H9 (cell line): ENCODE results near the gene IFRD2. TPM values are rescaled to one million over a fixed set of nuclear protein-coding genes. Genes with fewer than 3 reads are reported as not detected.

ENCODE experiments used
- DNase-seq: peaks from one replicate; pipeline ENCODE4 v3.0.0-alpha.2; 2017
- H2AFZ ChIP-seq: one replicate; pipeline ENCODE4 v1.6.1; 2013; ENCODE audit warnings: mild to moderate bottlenecking, low read length, control low read depth, moderate library complexity
- H2AK5ac ChIP-seq: 2 replicates; pipeline ENCODE4 v1.6.1; 2013; ENCODE audit warnings: low read length, control low read depth, mixed read lengths; ENCODE audit not compliant: insufficient read length
- H2BK120ac ChIP-seq: one replicate; pipeline ENCODE4 v1.6.1; 2013; ENCODE audit warnings: low read depth, mild to moderate bottlenecking, low read length, control low read depth, inconsistent platforms; ENCODE audit not compliant: poor library complexity, severe bottlenecking
- H2BK12ac ChIP-seq: 2 replicates; pipeline ENCODE4 v1.6.1; 2013; ENCODE audit warnings: low read length, control low read depth, mixed read lengths, low read depth; ENCODE audit not compliant: insufficient read length
- H2BK15ac ChIP-seq: 2 replicates; pipeline ENCODE4 v1.6.1; 2013; ENCODE audit warnings: low read depth, low read length, control low read depth
- H2BK20ac ChIP-seq: one replicate; pipeline ENCODE4 v1.6.1; 2013; ENCODE audit warnings: low read depth, mild to moderate bottlenecking, low read length, control low read depth, inconsistent platforms; ENCODE audit not compliant: poor library complexity, severe bottlenecking
- H2BK5ac ChIP-seq: 2 replicates; pipeline ENCODE4 v1.6.1; 2013; ENCODE audit warnings: low read length, control low read depth, mixed read lengths; ENCODE audit not compliant: insufficient read length
- H3K14ac ChIP-seq: 2 replicates; pipeline ENCODE4 v1.6.1; 2013; ENCODE audit warnings: low read length, control low read depth; ENCODE audit not compliant: insufficient read depth
- H3K18ac ChIP-seq: 2 replicates; pipeline ENCODE4 v1.6.1; 2013; ENCODE audit warnings: low read depth, mild to moderate bottlenecking, mixed read lengths, low read length, control low read depth; ENCODE audit not compliant: insufficient read length
- H3K23ac ChIP-seq: 2 replicates; pipeline ENCODE4 v1.6.1; 2013; ENCODE audit warnings: low read length, control low read depth, mixed read lengths, low read depth; ENCODE audit not compliant: insufficient read length
- H3K23me2 ChIP-seq: 2 replicates; pipeline ENCODE4 v1.6.1; 2013; ENCODE audit warnings: low read depth, mild to moderate bottlenecking, mixed read lengths, low read length, control low read depth; ENCODE audit not compliant: insufficient read length, poor library complexity, severe bottlenecking
- H3K27ac ChIP-seq: 2 replicates; pipeline ENCODE4 v1.5.1; 2013; ENCODE audit warnings: low read length, control low read depth, mixed read lengths, low read depth; ENCODE audit not compliant: insufficient read length
- H3K27me3 ChIP-seq: 2 replicates; pipeline ENCODE4 v1.6.1; 2013; ENCODE audit warnings: low read length, control low read depth, inconsistent platforms; ENCODE audit not compliant: insufficient read depth
- H3K4ac ChIP-seq: 2 replicates; pipeline ENCODE4 v1.6.1; 2013; ENCODE audit warnings: low read depth, mild to moderate bottlenecking, control low read depth, inconsistent platforms, low read length, moderate library complexity
- H3K4me1 ChIP-seq: 2 replicates; pipeline ENCODE4 v1.6.1; 2013; ENCODE audit warnings: low read length, control low read depth, inconsistent platforms; ENCODE audit not compliant: insufficient read depth
- H3K4me2 ChIP-seq: 2 replicates; pipeline ENCODE4 v1.6.1; 2013; ENCODE audit warnings: low read length, control low read depth, mixed read lengths; ENCODE audit not compliant: insufficient read length, insufficient read depth
- H3K56ac ChIP-seq: 2 replicates; pipeline ENCODE4 v1.6.1; 2013; ENCODE audit warnings: low read depth, mild to moderate bottlenecking, mixed read lengths, low read length, control low read depth; ENCODE audit not compliant: insufficient read length
- H3K79me1 ChIP-seq: 2 replicates; pipeline ENCODE4 v1.6.1; 2013; ENCODE audit warnings: low read depth, mild to moderate bottlenecking, moderate library complexity, low read length, control low read depth, inconsistent platforms; ENCODE audit not compliant: insufficient read depth, poor library complexity, severe bottlenecking
- H3K79me2 ChIP-seq: 2 replicates; pipeline ENCODE4 v1.6.1; 2013; ENCODE audit warnings: low read length, control low read depth, inconsistent platforms; ENCODE audit not compliant: insufficient read depth
- H3K9ac ChIP-seq: 2 replicates; pipeline ENCODE4 v1.6.1; 2013; ENCODE audit warnings: low read length, control low read depth, mixed read lengths; ENCODE audit not compliant: insufficient read length; ENCODE audit errors: extremely low read depth
- H3K9me3 ChIP-seq: one replicate; pipeline ENCODE4 v1.6.1; 2013; ENCODE audit warnings: low read depth, low read length, inconsistent platforms; ENCODE audit not compliant: control insufficient read depth
- H3T11ph ChIP-seq: one replicate; pipeline ENCODE4 v1.6.1; 2013; ENCODE audit warnings: mild to moderate bottlenecking, low read length, control low read depth, inconsistent platforms
- H4K20me1 ChIP-seq: one replicate; pipeline ENCODE4 v1.6.1; 2013; ENCODE audit not compliant: control insufficient read depth, insufficient read length, insufficient read depth
- H4K5ac ChIP-seq: 2 replicates; pipeline ENCODE4 v1.6.1; 2013; ENCODE audit warnings: low read depth, mild to moderate bottlenecking, mixed read lengths, low read length, control low read depth; ENCODE audit not compliant: insufficient read length
- H4K8ac ChIP-seq: replicated peaks from 2 replicates; pipeline ENCODE4 v1.6.1; 2013; ENCODE audit warnings: low read length, control low read depth, mixed read lengths, low read depth; ENCODE audit not compliant: insufficient read length
- H4K91ac ChIP-seq: 2 replicates; pipeline ENCODE4 v1.6.1; 2013; ENCODE audit warnings: low read depth, mild to moderate bottlenecking, moderate library complexity, mixed read lengths, low read length, control low read depth; ENCODE audit not compliant: insufficient read length
- H3K27ac Mint-ChIP-seq, 3 experiments: 2 replicates in 2 of 3; 3 replicates in 1 of 3; pipeline ENCODE4 v1.8.0; 2020 to 2021; ENCODE audit warnings: mixed read lengths in 3 of 3, mild to moderate bottlenecking in 1 of 3, moderate library complexity in 1 of 3
- H3K27me3 Mint-ChIP-seq: 2 replicates; pipeline ENCODE4 v1.8.0; 2021; ENCODE audit warnings: low read depth, mild to moderate bottlenecking, moderate library complexity, mixed read lengths
- H3K36me3 Mint-ChIP-seq, 3 experiments: 2 replicates in 2 of 3; 3 replicates in 1 of 3; pipeline ENCODE4 v1.8.0; 2020 to 2021; ENCODE audit warnings: low read depth in 3 of 3, mixed read lengths in 3 of 3; ENCODE audit not compliant: insufficient read depth in 1 of 3
- H3K4me1 Mint-ChIP-seq, 2 experiments: 2 replicates each; pipeline ENCODE4 v1.8.0; 2020; ENCODE audit warnings: mixed read lengths in 2 of 2
- H3K4me3 Mint-ChIP-seq, 2 experiments: 2 replicates in 1 of 2; 3 replicates in 1 of 2; pipeline ENCODE4 v1.8.0; 2020 to 2021; ENCODE audit warnings: mild to moderate bottlenecking in 2 of 2, mixed read lengths in 2 of 2, moderate library complexity in 1 of 2
- H3K9me3 Mint-ChIP-seq, 2 experiments: 2 replicates in 1 of 2; 3 replicates in 1 of 2; pipeline ENCODE4 v1.8.0; 2020; ENCODE audit warnings: mild to moderate bottlenecking in 2 of 2, mixed read lengths in 2 of 2, moderate library complexity in 1 of 2
- CTCF ChIP-seq: fragments of 200-600 bp; sonication (generic); conservative IDR thresholded peaks from 3 replicates; pipeline ENCODE4 v1.8.0; 2021; ENCODE audit warnings: antibody characterized with exemption, mild to moderate bottlenecking
- WGBS: extraction: QIAGEN DNeasy Blood & Tissue Kit; methylation state at CpG from one replicate; pipeline ENCODE4 v1.1.7; 2013; ENCODE audit warnings: missing lambda C conversion rate, low lambda C conversion rate, mixed read lengths; ENCODE audit not compliant: insufficient read length; ENCODE audit errors: extremely low coverage; 5-methylcytosine and 5-hydroxymethylcytosine counted together
- total RNA-seq: library from RNA; stranded (reverse); gene quantifications from 2 replicates; pipeline ENCODE4 v1.2.1, GENCODE V29; 2021

Gene IFRD2
- total RNA-seq, 1 experiment from 2014 or later: 109 TPM

DNA sequence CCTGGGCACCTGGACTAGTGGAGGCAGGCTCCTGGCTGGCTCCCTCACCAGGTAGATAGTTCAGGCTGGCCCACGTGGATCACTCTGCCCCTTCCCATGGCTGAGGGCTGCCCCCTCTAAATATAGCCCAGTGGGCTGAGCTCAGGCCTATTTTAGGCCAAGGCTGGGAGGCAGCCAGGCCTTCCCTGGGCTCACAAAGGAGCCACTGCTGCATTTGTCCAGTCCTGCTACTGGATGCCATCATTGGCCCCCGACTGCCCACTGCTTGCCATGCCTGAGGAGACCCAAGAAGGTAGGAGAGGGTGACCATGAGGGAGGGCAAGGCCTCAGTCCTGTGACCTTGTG is 13.4 kb downstream of the IFRD2 start, which contains the start of gene LSMEM2:
LSMEM2 (plus strand) TSS at position 208 of the 345 bp plus-strand sequence; CDS start at position 235, 27 bp downstream.
- H3K27me3 Mint-ChIP-seq: peaks cover 50% of the 10 kb centered on the region
- TF ChIP-seq CTCF: no peak
- Histone ChIP-seq H3K14ac (no peak within 1 kb of the TSS), H3K4me2 (no peak within 1 kb of the TSS), H3K23me2 (peaks cover 6% of the 10 kb centered on the region), H3K18ac (no peak within 1 kb of the TSS), H2AK5ac (no peak within 1 kb of the TSS), H3K27me3 (peaks cover 7% of the 10 kb centered on the region; the same call in 1 of the 2 replicates), H3K9me3 (no peaks in the 10 kb centered on the region), H3T11ph (no peak within 1 kb of the TSS), H2BK120ac (no peak within 1 kb of the TSS), H2AFZ (no peak within 1 kb of the TSS), H4K91ac (no peak within 1 kb of the TSS), H2BK20ac (no peak within 1 kb of the TSS), H4K8ac (no peak within 1 kb of the TSS), H3K56ac (no peak within 1 kb of the TSS), H2BK15ac (no peak within 1 kb of the TSS), H3K4ac (no peak within 1 kb of the TSS), H3K27ac (no peak within 1 kb of the TSS), H3K79me1 (no peaks in the 10 kb centered on the region), H3K79me2 (no peaks in the 10 kb centered on the region), H3K9ac (no peak within 1 kb of the TSS), H2BK12ac (no peak within 1 kb of the TSS), H3K23ac (no peak within 1 kb of the TSS), H4K5ac (no peak within 1 kb of the TSS), H2BK5ac (no peak within 1 kb of the TSS), H4K20me1 (no peaks in the 10 kb centered on the region), H3K4me1 (no peaks in the 10 kb centered on the region)
- DNase-seq: no peak
- H3K4me3 Mint-ChIP-seq: no peak within 1 kb of the TSS
- WGBS: no CpG with 5 or more reads among the region's 2 CpGs
- no peaks in the 10 kb centered on the region for H3K9me3 Mint-ChIP-seq
- H3K4me1 Mint-ChIP-seq: peaks cover 19 to 22% of the 10 kb centered on the region in 2 experiments
- no peaks in the 10 kb centered on the region; a peak in 1 of 7 replicates for H3K36me3 Mint-ChIP-seq
- H3K27ac Mint-ChIP-seq: peak within 1 kb of the TSS in 2 of 3 experiments; percentile 34 to 95; a peak in 2 of 7 replicates
